CD14-positive monocyte (primary cell): Measurements from ENCODE around the gene LIMS2. TPM values are rescaled to one million over a fixed set of nuclear protein-coding genes. Genes with fewer than 3 reads are reported as not detected.

Source experiments
- DNase-seq, 3 donors: peaks; one replicate each; pipeline ENCODE4 v3.0.0-alpha.2; 2011 to 2022
- H2AFZ ChIP-seq: 2 replicates; pipeline ENCODE4 v1.6.0; 2012; ENCODE audit warnings: mild to moderate bottlenecking, low read depth, low read length, inconsistent platforms; ENCODE audit not compliant: insufficient read depth, poor library complexity, severe bottlenecking
- H3K27ac ChIP-seq, 2 donors: 1 replicate in 1 of 2; 2 replicates in 1 of 2; pipeline ENCODE4 v1.5.1; 2012 to 2013; ENCODE audit warnings: low read length in 2 of 2, control low read depth in 1 of 2, inconsistent platforms in 1 of 2, low read depth in 1 of 2, mild to moderate bottlenecking in 1 of 2
- H3K27me3 ChIP-seq, 2 donors: one replicate each; pipeline versions ENCODE4 v1.6.0 to v1.6.1; 2011 to 2013; ENCODE audit warnings: low read length in 2 of 2; ENCODE audit not compliant: control insufficient read depth in 2 of 2, insufficient read depth in 2 of 2
- H3K36me3 ChIP-seq, 2 donors: replicated peaks in 1 of 2; 1 replicate in 1 of 2; 2 replicates in 1 of 2; pipeline versions ENCODE4 v1.5.1 to v1.6.1; 2012 to 2013; ENCODE audit warnings: low read length in 2 of 2, control low read depth in 1 of 2, inconsistent platforms in 1 of 2, mild to moderate bottlenecking in 1 of 2; ENCODE audit not compliant: insufficient read depth in 2 of 2, control insufficient read depth in 1 of 2
- H3K4me1 ChIP-seq, 2 donors: 1 replicate in 1 of 2; 2 replicates in 1 of 2; pipeline versions ENCODE4 v1.5.1 to v1.6.1; 2012 to 2013; ENCODE audit warnings: low read length in 2 of 2, control low read depth in 1 of 2, inconsistent platforms in 1 of 2, mild to moderate bottlenecking in 1 of 2, moderate library complexity in 1 of 2; ENCODE audit not compliant: insufficient read depth in 2 of 2, control insufficient read depth in 1 of 2
- H3K4me2 ChIP-seq: replicated peaks from 2 replicates; pipeline ENCODE3; 2012; ENCODE audit warnings: low read length, moderate library complexity, mild to moderate bottlenecking; ENCODE audit not compliant: poor library complexity, severe bottlenecking; ENCODE audit errors: extremely low read depth
- H3K4me3 ChIP-seq, 3 experiments: fragments of 200-600 bp in 1 of 3; sonication (generic) in 1 of 3; replicated peaks in 1 of 3; 1 replicate in 2 of 3; 2 replicates in 1 of 3; pipeline ENCODE4 v1.5.1; 2011 to 2013; ENCODE audit warnings: low read length in 3 of 3, mild to moderate bottlenecking in 3 of 3, control low read depth in 2 of 3, low read depth in 2 of 3, inconsistent platforms in 1 of 3, moderate library complexity in 1 of 3
- H3K79me2 ChIP-seq: 2 replicates; pipeline ENCODE4 v1.6.0; 2012; ENCODE audit warnings: mild to moderate bottlenecking, control low read depth, inconsistent platforms, low read length, moderate library complexity; ENCODE audit not compliant: insufficient read depth
- H3K9ac ChIP-seq: 2 replicates; pipeline ENCODE4 v1.6.0; 2017; ENCODE audit warnings: low read length, mild to moderate bottlenecking; ENCODE audit not compliant: insufficient read depth, poor library complexity, severe bottlenecking
- H3K9me3 ChIP-seq, 2 donors: replicated peaks in 1 of 2; 1 replicate in 1 of 2; 2 replicates in 1 of 2; pipeline versions ENCODE4 v1.5.1 to v1.6.1; 2012 to 2013; ENCODE audit warnings: low read length in 2 of 2, control low read depth in 1 of 2; ENCODE audit not compliant: control insufficient read depth in 1 of 2, insufficient read depth in 1 of 2
- H4K20me1 ChIP-seq: 2 replicates; pipeline ENCODE4 v1.6.0; 2012; ENCODE audit warnings: mild to moderate bottlenecking, low read length, control low read depth, moderate library complexity; ENCODE audit not compliant: insufficient read depth
- H3K27ac Mint-ChIP-seq, 7 donors: one replicate each; pipeline ENCODE4 v1.8.0; 2020; ENCODE audit warnings: mild to moderate bottlenecking in 7 of 7, mixed read lengths in 7 of 7, moderate library complexity in 6 of 7, inconsistent platforms in 2 of 7
- H3K27me3 Mint-ChIP-seq, 3 donors: one replicate each; pipeline ENCODE4 v1.8.0; 2021 to 2022; ENCODE audit warnings: low read depth in 3 of 3, mild to moderate bottlenecking in 3 of 3, mixed read lengths in 3 of 3, moderate library complexity in 3 of 3, inconsistent platforms in 1 of 3
- H3K36me3 Mint-ChIP-seq, 2 donors: one replicate each; pipeline ENCODE4 v1.8.0; 2020; ENCODE audit warnings: mixed read lengths in 2 of 2, inconsistent platforms in 1 of 2, mild to moderate bottlenecking in 1 of 2
- H3K4me1 Mint-ChIP-seq: one replicate; pipeline ENCODE4 v1.8.0; 2020; ENCODE audit warnings: mild to moderate bottlenecking, mixed read lengths
- H3K4me3 Mint-ChIP-seq, 2 donors: one replicate each; pipeline ENCODE4 v1.8.0; 2020; ENCODE audit warnings: mild to moderate bottlenecking in 2 of 2, mixed read lengths in 2 of 2, moderate library complexity in 1 of 2
- H3K9me3 Mint-ChIP-seq, 7 donors: one replicate each; pipeline ENCODE4 v1.8.0; 2020 to 2022; ENCODE audit warnings: mixed read lengths in 7 of 7, mild to moderate bottlenecking in 6 of 7, moderate library complexity in 6 of 7, inconsistent platforms in 2 of 7
- WGBS: methylation state at CpG from one replicate; pipeline ENCODE4 v1.1.5; 2013; ENCODE audit warnings: missing lambda C conversion rate; ENCODE audit not compliant: insufficient coverage; 5-methylcytosine and 5-hydroxymethylcytosine counted together
- intact Hi-C, 2 donors: fragments of 100-400 bp; cut with micrococcal nuclease; formaldehyde crosslinking; loops; one replicate each; pipeline versions ENCODE4 v1.15.0 to v1.15.1; 2023
- polyA plus RNA-seq, 3 donors: library from polyadenylated mRNA; depleted of rRNA in 1 of 3; unstranded in 2 of 3; stranded (reverse) in 1 of 3; fragments of 300-500 nt in 2 of 3; fragments of >200 nt in 1 of 3; fragmentation: Illumina TruSeq in 2 of 3; gene quantifications; 1 replicate in 2 of 3; 2 replicates in 1 of 3; pipeline ENCODE4 v1.2.3, GENCODE V29; 2012 to 2021
- TF ChIP-seq, protein P1 (sequence below): fragments of 200-600 bp; IDR thresholded peaks from one replicate; pipeline ENCODE4 v1.8.0; 2022; ENCODE audit warnings: antibody characterized with exemption, mild to moderate bottlenecking

LIMS2 gene
- polyA plus RNA-seq, 3 donors = 0.13 to 1.3 (median 0.23) TPM

DNA sequence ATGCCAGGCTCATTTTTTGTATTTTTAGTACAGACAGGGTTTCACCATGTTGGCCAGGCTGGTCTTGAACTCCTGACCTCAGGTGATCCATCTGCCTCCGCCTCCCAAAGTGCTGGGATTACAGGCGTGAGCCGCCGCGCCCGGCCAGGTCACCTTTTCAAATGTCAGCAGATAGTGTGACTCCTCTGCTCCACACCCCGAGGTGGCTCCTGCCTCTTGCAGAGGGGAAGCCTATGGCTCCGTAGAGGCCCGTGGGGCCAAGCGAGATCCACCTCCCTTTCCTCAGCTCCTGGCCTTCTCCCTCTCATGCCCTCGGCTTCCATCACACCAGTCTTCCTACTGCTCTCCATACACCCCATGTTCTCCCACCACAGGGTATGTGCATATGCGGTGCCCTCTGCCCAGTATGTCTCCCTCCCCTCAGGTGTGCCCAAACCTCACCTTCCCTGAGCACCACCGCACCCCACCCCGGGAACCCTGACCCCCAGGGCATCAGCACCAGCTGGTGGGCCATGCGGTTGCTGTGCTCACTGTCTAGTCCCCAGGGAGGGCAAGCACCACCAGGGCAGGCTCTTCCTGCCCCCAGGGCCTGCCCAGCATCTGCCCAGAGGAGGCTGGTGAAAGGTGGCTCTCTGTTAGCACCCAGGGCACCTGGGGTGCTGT is 18.6 kb downstream of the LIMS2 start:
- no peaks in the 10 kb centered on the region for H4K20me1 ChIP-seq
- WGBS = 96% methylated on average over 15 of the region's 15 CpGs
- Mint-ChIP-seq H3K9me3 (peaks cover 0 to 7% (median 5%) of the 10 kb centered on the region in 7 donors), H3K36me3 (no peaks in the 10 kb centered on the region), H3K4me3 (no peak overlapping the region), H3K27me3 (peaks cover 0 to 4% (median 3%) of the 10 kb centered on the region in 3 donors), H3K4me1 (peaks cover 11% of the 10 kb centered on the region), H3K27ac (no peak overlapping the region)
- DNase-seq = no peak
- H3K9ac ChIP-seq = no peak overlapping the region
- H3K4me1 ChIP-seq = no peaks in the 10 kb centered on the region
- no peaks in the 10 kb centered on the region for H3K36me3 ChIP-seq
- no peak overlapping the region for H3K27ac ChIP-seq
- H3K27me3 ChIP-seq = no peaks in the 10 kb centered on the region
- H3K9me3 ChIP-seq = peaks cover 0 to 7% of the 10 kb centered on the region in 2 donors
- TF ChIP-seq, protein P1, sequence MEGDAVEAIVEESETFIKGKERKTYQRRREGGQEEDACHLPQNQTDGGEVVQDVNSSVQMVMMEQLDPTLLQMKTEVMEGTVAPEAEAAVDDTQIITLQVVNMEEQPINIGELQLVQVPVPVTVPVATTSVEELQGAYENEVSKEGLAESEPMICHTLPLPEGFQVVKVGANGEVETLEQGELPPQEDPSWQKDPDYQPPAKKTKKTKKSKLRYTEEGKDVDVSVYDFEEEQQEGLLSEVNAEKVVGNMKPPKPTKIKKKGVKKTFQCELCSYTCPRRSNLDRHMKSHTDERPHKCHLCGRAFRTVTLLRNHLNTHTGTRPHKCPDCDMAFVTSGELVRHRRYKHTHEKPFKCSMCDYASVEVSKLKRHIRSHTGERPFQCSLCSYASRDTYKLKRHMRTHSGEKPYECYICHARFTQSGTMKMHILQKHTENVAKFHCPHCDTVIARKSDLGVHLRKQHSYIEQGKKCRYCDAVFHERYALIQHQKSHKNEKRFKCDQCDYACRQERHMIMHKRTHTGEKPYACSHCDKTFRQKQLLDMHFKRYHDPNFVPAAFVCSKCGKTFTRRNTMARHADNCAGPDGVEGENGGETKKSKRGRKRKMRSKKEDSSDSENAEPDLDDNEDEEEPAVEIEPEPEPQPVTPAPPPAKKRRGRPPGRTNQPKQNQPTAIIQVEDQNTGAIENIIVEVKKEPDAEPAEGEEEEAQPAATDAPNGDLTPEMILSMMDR = no peak
- H3K4me2 ChIP-seq = no peak overlapping the region
- no peaks in the 10 kb centered on the region for H3K79me2 ChIP-seq
- H3K4me3 ChIP-seq = no peak overlapping the region
- intact Hi-C loops = no loop called here
- H2AFZ ChIP-seq = no peak overlapping the region

GRCh38 chr2:127655209-127656073 is 19.9 kb downstream of the LIMS2 start:
- H3K36me3 ChIP-seq = no peaks in the 10 kb centered on the region
- H3K4me3 ChIP-seq = no peak overlapping the region
- no peak for DNase-seq
- H3K9me3 ChIP-seq = peaks cover 0 to 7% of the 10 kb centered on the region in 2 donors
- H3K4me2 ChIP-seq = no peak overlapping the region
- H3K79me2 ChIP-seq = no peaks in the 10 kb centered on the region
- peaks cover 0 to 5% (median 4%) of the 10 kb centered on the region in 3 donors for H3K27me3 Mint-ChIP-seq
- H3K4me1 Mint-ChIP-seq = peaks cover 11% of the 10 kb centered on the region
- H3K4me3 Mint-ChIP-seq = no peak overlapping the region
- TF ChIP-seq, protein P1 = no peak
- no peak overlapping the region for H3K9ac ChIP-seq
- H3K4me1 ChIP-seq = no peaks in the 10 kb centered on the region
- no peak overlapping the region for H2AFZ ChIP-seq
- H3K36me3 Mint-ChIP-seq = no peaks in the 10 kb centered on the region
- no peaks in the 10 kb centered on the region for H3K27me3 ChIP-seq
- no peak overlapping the region for H3K27ac ChIP-seq
- intact Hi-C loops = no loop called here
- WGBS = 81% methylated on average over 8 of the region's 16 CpGs
- peaks cover 0 to 7% (median 5%) of the 10 kb centered on the region in 7 donors for H3K9me3 Mint-ChIP-seq
- H4K20me1 ChIP-seq = no peaks in the 10 kb centered on the region
- no peak overlapping the region for H3K27ac Mint-ChIP-seq
